NCI-H226 (cell line): ENCODE results near the gene KRT75.
A peak's percentile ranks its signal among the peaks of the same experiment; 100 is the strongest.
"Not testable (repeated sequence)": the region's sequence is repeated elsewhere in the genome, so short reads cannot be mapped to it uniquely, and the experiment has no call there.

Experiments used
- DNase-seq: peaks from one replicate; pipeline ENCODE4 v3.0.0-alpha.2; 2015

The KRT75 gene

GRCh38 chr12:52415870-52416750, 18.1 kb downstream of the KRT75 start:
- peak; percentile 47 for DNase-seq

GRCh38 chr12:52414936-52415335, 19.2 kb downstream of the KRT75 start:
- no peak for DNase-seq

GRCh38 chr12:52413782-52414345, 20.3 kb downstream of the KRT75 start:
- DNase-seq = no peak

- no peak for DNase-seq
Observed at GRCh38 chr12:52413202-52413601, 21.0 kb downstream of the KRT75 start.

GRCh38 chr12:52411815-52412214, 22.4 kb downstream of the KRT75 start:
- no peak for DNase-seq

GRCh38 chr12:52410589-52411248, 23.5 kb downstream of the KRT75 start:
- DNase-seq = not testable (repeated sequence)

- no peak for DNase-seq
Observed at GRCh38 chr12:52407918-52408317, 26.3 kb downstream of the KRT75 start.

GRCh38 chr12:52405922-52406385, 28.2 kb downstream of the KRT75 start, which contains the start of gene KRT82:
TSS of gene KRT82 (minus strand) at chr12:52406335. CDS start at chr12:52406277, 58 bp downstream.
- no peak for DNase-seq

- DNase-seq = no peak
Observed at GRCh38 chr12:52404951-52405350, 29.2 kb downstream of the KRT75 start.

GRCh38 chr12:52403561-52403960, 30.6 kb downstream of the KRT75 start:
- DNase-seq = no peak

GRCh38 chr12:52402873-52403540, 31.2 kb downstream of the KRT75 start:
- DNase-seq = no peak

- no peak for DNase-seq
Observed at GRCh38 chr12:52402377-52402776, 31.8 kb downstream of the KRT75 start.

GRCh38 chr12:52401926-52402325, 32.2 kb downstream of the KRT75 start:
- DNase-seq = no peak

GRCh38 chr12:52401526-52401925, 32.6 kb downstream of the KRT75 start:
- DNase-seq = no peak

- no peak for DNase-seq
Observed at GRCh38 chr12:52400906-52401305, 33.3 kb downstream of the KRT75 start.

GRCh38 chr12:52399756-52400155, 34.4 kb downstream of the KRT75 start:
- DNase-seq = no peak

- no peak for DNase-seq
Observed at GRCh38 chr12:52398176-52398575, 36.0 kb downstream of the KRT75 start.

GRCh38 chr12:52396656-52397055, 37.5 kb downstream of the KRT75 start:
- DNase-seq = no peak

GRCh38 chr12:52395761-52396434, 38.3 kb downstream of the KRT75 start:
- peak; percentile 37 for DNase-seq

- no peak for DNase-seq
Observed at GRCh38 chr12:52394836-52395405, 39.2 kb downstream of the KRT75 start.

GRCh38 chr12:52392465-52393007, 41.6 kb downstream of the KRT75 start:
- no peak for DNase-seq

GRCh38 chr12:52391618-52392002, 42.6 kb downstream of the KRT75 start:
- no peak for DNase-seq
